Right renal cortex interstitium (tissue), 3 donors: ENCODE data around the gene ZDHHC19. TPM values are rescaled to one million over a fixed set of nuclear protein-coding genes. Genes with fewer than 3 reads are reported as not detected.

Source experiments
- DNase-seq, 3 donors: peaks; one replicate each; pipeline ENCODE4 v3.0.0-alpha.2; 2013; ENCODE audit warnings: low read depth in 3 of 3, low spot score in 2 of 3
- polyA plus RNA-seq, 3 donors: library from polyadenylated mRNA; unstranded; fragments of 120-200 nt; gene quantifications; one replicate each; pipeline ENCODE4 v1.2.1, GENCODE V29; 2013; ENCODE audit not compliant: insufficient read length in 3 of 3

Gene ZDHHC19
- polyA plus RNA-seq, 3 donors: 0.38 TPM; not detected in 2

GRCh38 chr3:196156160-196156559, 55.0 kb downstream of the ZDHHC19 start:
- no peak for DNase-seq

GRCh38 chr3:196150481-196150880, 60.7 kb downstream of the ZDHHC19 start:
- DNase-seq: no peak

GRCh38 chr3:196149831-196150301, 61.3 kb downstream of the ZDHHC19 start:
- DNase-seq: no peak

- DNase-seq: no peak
These were observed 61.8 kb downstream of the ZDHHC19 start for GRCh38 chr3:196149375-196149774.

Other genes with a start within 250 kb of the ZDHHC19 start
- gene TFRC, start 129.3 kb downstream of the ZDHHC19 start, polyA plus RNA-seq: 10 to 100 TPM; 45.1 to 48.8 (median 48.7) TPM
- gene SLC51A, start 5.1 kb upstream of the ZDHHC19 start, polyA plus RNA-seq: 10 to 100 TPM; 10.3 to 10.7 (median 10.4) TPM
- 10 to 100 TPM; 36.8 to 38.8 (median 37.7) TPM for gene PCYT1A, start 76.3 kb upstream of the ZDHHC19 start, polyA plus RNA-seq
- 10 to 100 TPM; 30.8 to 32.3 (median 32.0) TPM for gene DYNLT2B, start 106.8 kb upstream of the ZDHHC19 start, polyA plus RNA-seq
- gene TM4SF19, start 127.0 kb upstream of the ZDHHC19 start, polyA plus RNA-seq: under 1 TPM in 2 of 3 donors, not detected in 1; 0.11 to 0.34 TPM
- 10 to 100 TPM; 32.6 to 34.4 (median 33.2) TPM for gene UBXN7, start 221.0 kb upstream of the ZDHHC19 start, polyA plus RNA-seq